IPS-11a (cell line): ENCODE measurements around the gene BAG5.
"Not testable (repeated sequence)": the region's sequence is repeated elsewhere in the genome, so short reads cannot be mapped to it uniquely, and the experiment has no call there.

Source experiments
- H3K4me3 ChIP-seq: one replicate; pipeline ENCODE4 v1.5.1; 2013; ENCODE audit warnings: low read depth, low read length, control low read depth

The BAG5 gene

GRCh38 chr14:103562429-103563225, at the start of gene BAG5, which contains the start of gene COA8:
BAG5 (minus strand) TSS chr14:103562657; CDS start chr14:103561164, 1,493 bp downstream.
COA8 (plus strand) TSS chr14:103562960; CDS start chr14:103563002, 42 bp downstream.
- H3K4me3 ChIP-seq, result peak within 1 kb of the TSS; percentile 82

- H3K4me3 ChIP-seq, result no peak overlapping the region
These were observed 48.8 kb upstream of the BAG5 start for GRCh38 chr14:103611215-103611614.

GRCh38 chr14:103609081-103609480, 46.6 kb upstream of the BAG5 start:
- H3K4me3 ChIP-seq, result not testable (repeated sequence)

- H3K4me3 ChIP-seq, result no peak overlapping the region
These were observed 45.4 kb upstream of the BAG5 start for GRCh38 chr14:103607822-103608221.

- H3K4me3 ChIP-seq, result no peak overlapping the region
These were observed 44.7 kb upstream of the BAG5 start for GRCh38 chr14:103606963-103607668.

GRCh38 chr14:103604620-103605019, 42.2 kb upstream of the BAG5 start:
- no peak overlapping the region for H3K4me3 ChIP-seq

- H3K4me3 ChIP-seq, result no peak overlapping the region
These were observed 38.0 kb upstream of the BAG5 start for GRCh38 chr14:103600503-103600902.

- H3K4me3 ChIP-seq, result no peak overlapping the region
These were observed 35.3 kb upstream of the BAG5 start for GRCh38 chr14:103597623-103598377.

- H3K4me3 ChIP-seq, result no peak overlapping the region
These were observed 31.8 kb upstream of the BAG5 start for GRCh38 chr14:103594265-103594664.

- H3K4me3 ChIP-seq, result no peak overlapping the region
These were observed 31.1 kb upstream of the BAG5 start for GRCh38 chr14:103593577-103593976.

- no peak overlapping the region for H3K4me3 ChIP-seq
These were observed 22.0 kb upstream of the BAG5 start for GRCh38 chr14:103584326-103584915.

- H3K4me3 ChIP-seq, result no peak overlapping the region
These were observed 19.7 kb upstream of the BAG5 start for GRCh38 chr14:103581954-103582703.

- no peak overlapping the region for H3K4me3 ChIP-seq
These were observed 18.7 kb upstream of the BAG5 start for GRCh38 chr14:103581206-103581605.

- no peak overlapping the region for H3K4me3 ChIP-seq
These were observed 16.1 kb upstream of the BAG5 start for GRCh38 chr14:103578401-103579075.

GRCh38 chr14:103576371-103577024, 14.0 kb upstream of the BAG5 start:
- H3K4me3 ChIP-seq, result no peak overlapping the region

GRCh38 chr14:103574707-103575285, 12.3 kb upstream of the BAG5 start:
- no peak overlapping the region for H3K4me3 ChIP-seq

- H3K4me3 ChIP-seq, result no peak overlapping the region
These were observed 11.6 kb upstream of the BAG5 start for GRCh38 chr14:103574104-103574503.

GRCh38 chr14:103569408-103569807, 7.0 kb upstream of the BAG5 start:
- no peak overlapping the region for H3K4me3 ChIP-seq

GRCh38 chr14:103568952-103569351, 6.5 kb upstream of the BAG5 start:
- H3K4me3 ChIP-seq, result no peak overlapping the region
